H1 (cell line): ENCODE results near the gene E2F3. TPM values are rescaled to one million over a fixed set of nuclear protein-coding genes. Genes with fewer than 3 reads are reported as not detected.

Experiments used
- CTCF ChIA-PET: fragments of 300-600 bp; sonication (Branson Sonifier 250); formaldehyde crosslinking; loops from one replicate; lab custom pipeline; 2021; ENCODE audit not compliant: partially characterized antibody; lab: Charles Lee
- POLR2A ChIA-PET: fragments of 300-600 bp; sonication (Branson Sonifier 250); formaldehyde crosslinking; loops from one replicate; lab custom pipeline; 2021; ENCODE audit warnings: inconsistent platforms; ENCODE audit not compliant: partially characterized antibody; lab: Charles Lee
- DNase-seq, 2 experiments: peaks; one replicate each; pipeline versions ENCODE4 v3.0.0 to v3.0.0-alpha.2; 2010 to 2022; ENCODE audit warnings: low spot score in 2 of 2, low read depth in 1 of 2, mixed read lengths in 1 of 2
- FAIRE-seq: peaks from 2 replicates; lab custom pipeline; 2011; peaks lifted over from hg19 to GRCh38; lab: Jason Lieb, UNC
- H2AFZ ChIP-seq: 2 replicates; pipeline ENCODE4 v1.8.1; 2012; ENCODE audit warnings: low read length, inconsistent platforms
- H2AK5ac ChIP-seq: 2 replicates; pipeline ENCODE4 v1.6.1; 2013; ENCODE audit warnings: low read depth, low read length
- H2BK120ac ChIP-seq: replicated peaks from 2 replicates; pipeline ENCODE3; 2013; ENCODE audit warnings: low read depth, low read length, inconsistent platforms
- H2BK12ac ChIP-seq: 2 replicates; pipeline ENCODE4 v1.6.1; 2013; ENCODE audit warnings: low read depth, low read length
- H2BK15ac ChIP-seq: 2 replicates; pipeline ENCODE4 v1.6.1; 2013; ENCODE audit warnings: low read length
- H2BK20ac ChIP-seq: 2 replicates; pipeline ENCODE4 v1.6.1; 2013; ENCODE audit warnings: low read length
- H2BK5ac ChIP-seq: 2 replicates; pipeline ENCODE4 v1.6.1; 2013; ENCODE audit warnings: low read depth, low read length
- H3K14ac ChIP-seq: 2 replicates; pipeline ENCODE4 v1.6.1; 2013; ENCODE audit warnings: inconsistent platforms; ENCODE audit not compliant: insufficient read length
- H3K18ac ChIP-seq: 2 replicates; pipeline ENCODE4 v1.6.1; 2013; ENCODE audit warnings: low read length; ENCODE audit errors: extremely low read depth
- H3K23ac ChIP-seq: 2 replicates; pipeline ENCODE4 v1.6.1; 2013; ENCODE audit warnings: inconsistent platforms; ENCODE audit not compliant: insufficient read length
- H3K23me2 ChIP-seq: 2 replicates; pipeline ENCODE4 v1.6.1; 2013; ENCODE audit warnings: low read depth, low read length
- H3K27ac ChIP-seq: 2 replicates; pipeline ENCODE4 v1.6.1; 2011; ENCODE audit warnings: low read depth, low read length, inconsistent platforms
- H3K27me3 ChIP-seq, 4 experiments: replicated peaks in 1 of 4; 1 replicate in 1 of 4; 2 replicates in 3 of 4; pipeline versions ENCODE4 v1.6.1 to v1.8.1; 2011 to 2013; ENCODE audit warnings: low read length in 3 of 4, mild to moderate bottlenecking in 3 of 4, inconsistent platforms in 2 of 4, mixed read lengths in 2 of 4, moderate library complexity in 1 of 4; ENCODE audit not compliant: control insufficient read depth in 3 of 4, insufficient read depth in 3 of 4; ENCODE audit errors: extremely low read depth in 1 of 4
- H3K36me3 ChIP-seq, 4 experiments: 2 replicates each; pipeline versions ENCODE4 v1.6.1 to v1.8.1; 2011 to 2013; ENCODE audit warnings: mild to moderate bottlenecking in 4 of 4, low read length in 3 of 4, moderate library complexity in 2 of 4, control low read depth in 1 of 4, inconsistent platforms in 1 of 4; ENCODE audit not compliant: insufficient read depth in 4 of 4, control insufficient read depth in 2 of 4
- H3K4ac ChIP-seq: replicated peaks from 2 replicates; pipeline ENCODE3; 2013; ENCODE audit warnings: low read length, low read depth, mixed read lengths, inconsistent platforms; ENCODE audit not compliant: insufficient read length
- H3K4me1 ChIP-seq, 4 experiments: replicated peaks in 1 of 4; 1 replicate in 1 of 4; 2 replicates in 3 of 4; pipeline versions ENCODE4 v1.6.1 to v1.8.1; 2011 to 2013; ENCODE audit warnings: low read length in 3 of 4, inconsistent platforms in 2 of 4, mixed read lengths in 1 of 4; ENCODE audit not compliant: insufficient read depth in 4 of 4, control insufficient read depth in 3 of 4
- H3K4me2 ChIP-seq, 2 experiments: 2 replicates each; pipeline versions ENCODE4 v1.6.1 to v1.8.1; 2011 to 2013; ENCODE audit warnings: low read depth in 2 of 2, low read length in 2 of 2, control low read depth in 1 of 2, inconsistent platforms in 1 of 2, mild to moderate bottlenecking in 1 of 2; ENCODE audit not compliant: insufficient read depth in 1 of 2
- H3K4me3 ChIP-seq, 4 experiments: fragments of 200-600, 300-600 bp in 1 of 4; sonication (generic), shearing (Covaris generic), sonication (Bioruptor Twin) in 1 of 4; 2 replicates each; pipeline versions ENCODE4 v1.5.1 to v1.8.1; 2011 to 2016; ENCODE audit warnings: low read length in 4 of 4, low read depth in 3 of 4, control low read depth in 2 of 4, inconsistent platforms in 2 of 4, mild to moderate bottlenecking in 2 of 4, mixed read lengths in 1 of 4, moderate library complexity in 1 of 4; ENCODE audit not compliant: insufficient read depth in 2 of 4; ENCODE audit errors: extremely low read depth in 1 of 4
- H3K56ac ChIP-seq: replicated peaks from 2 replicates; pipeline ENCODE3; 2013; ENCODE audit warnings: low read depth, mild to moderate bottlenecking, mixed read lengths, low read length, inconsistent platforms; ENCODE audit not compliant: insufficient read length
- H3K79me1 ChIP-seq: 2 replicates; pipeline ENCODE4 v1.6.1; 2013; ENCODE audit warnings: low read depth, low read length, control low read depth
- H3K79me2 ChIP-seq, 2 experiments: 2 replicates each; pipeline versions ENCODE4 v1.6.1 to v1.8.1; 2012 to 2013; ENCODE audit warnings: low read length in 2 of 2, mild to moderate bottlenecking in 2 of 2, inconsistent platforms in 1 of 2; ENCODE audit not compliant: insufficient read depth in 2 of 2, control insufficient read depth in 1 of 2
- H3K9ac ChIP-seq, 4 experiments: replicated peaks in 1 of 4; 1 replicate in 1 of 4; 2 replicates in 3 of 4; pipeline versions ENCODE4 v1.6.1 to v1.8.1; 2011 to 2013; ENCODE audit warnings: low read depth in 3 of 4, low read length in 3 of 4, control low read depth in 2 of 4, mild to moderate bottlenecking in 2 of 4, moderate library complexity in 2 of 4, inconsistent platforms in 1 of 4; ENCODE audit errors: extremely low read depth in 1 of 4
- H3K9me3 ChIP-seq, 2 experiments: 2 replicates each; pipeline versions ENCODE4 v1.6.1 to v1.8.1; 2012 to 2013; ENCODE audit warnings: mild to moderate bottlenecking in 2 of 2, moderate library complexity in 2 of 2, control low read depth in 1 of 2, inconsistent platforms in 1 of 2, low read depth in 1 of 2, low read length in 1 of 2, mixed read lengths in 1 of 2; ENCODE audit not compliant: insufficient read depth in 2 of 2
- H4K20me1 ChIP-seq, 2 experiments: replicated peaks in 1 of 2; 2 replicates each; pipeline versions ENCODE3 to v1.8.1; 2011 to 2013; ENCODE audit warnings: inconsistent platforms in 2 of 2, low read length in 2 of 2, mild to moderate bottlenecking in 1 of 2; ENCODE audit not compliant: insufficient read depth in 2 of 2, control insufficient read depth in 1 of 2
- H4K5ac ChIP-seq: 2 replicates; pipeline ENCODE4 v1.6.1; 2013; ENCODE audit warnings: low read length, low read depth, mixed read lengths, inconsistent platforms; ENCODE audit not compliant: insufficient read length
- H4K8ac ChIP-seq: 2 replicates; pipeline ENCODE4 v1.8.0; 2013; ENCODE audit warnings: mild to moderate bottlenecking, moderate library complexity, low read length, inconsistent platforms; ENCODE audit not compliant: insufficient read depth; ENCODE audit errors: extremely low read depth
- H4K91ac ChIP-seq: replicated peaks from 2 replicates; pipeline ENCODE3; 2013; ENCODE audit warnings: low read length, mixed read lengths, inconsistent platforms; ENCODE audit not compliant: insufficient read length
- BACH1 ChIP-seq: IDR thresholded peaks from 2 replicates; pipeline ENCODE4 v1.6.1; 2012; ENCODE audit warnings: low read length, improper control_type of control experiment
- BCL11A ChIP-seq, 2 experiments: IDR thresholded peaks; one replicate each; pipeline ENCODE4 v1.6.1; 2011; ENCODE audit warnings: low read depth in 2 of 2, low read length in 2 of 2, mild to moderate bottlenecking in 2 of 2
- CHD1 ChIP-seq: IDR thresholded peaks from 2 replicates; pipeline ENCODE4 v1.6.1; 2012; ENCODE audit warnings: low read depth, low read length, improper control_type of control experiment
- EGR1 ChIP-seq: IDR thresholded peaks from 2 replicates; pipeline ENCODE4 v1.6.1; 2011; ENCODE audit warnings: low read depth, low read length, borderline replicate concordance
- EP300 ChIP-seq, 2 experiments: IDR thresholded peaks; 1 replicate in 1 of 2; 2 replicates in 1 of 2; pipeline ENCODE4 v1.6.1; 2011 to 2012; ENCODE audit warnings: low read depth in 2 of 2, low read length in 2 of 2, mild to moderate bottlenecking in 2 of 2, borderline replicate concordance in 1 of 2, inconsistent platforms in 1 of 2, moderate library complexity in 1 of 2
- SIRT6 ChIP-seq: IDR thresholded peaks from one replicate; pipeline ENCODE4 v1.7.1; 2012; ENCODE audit warnings: low read length, inconsistent platforms
- SIX5 ChIP-seq: IDR thresholded peaks from 2 replicates; pipeline ENCODE4 v1.6.1; 2011; ENCODE audit warnings: mild to moderate bottlenecking, low read depth, low read length
- SRF ChIP-seq: IDR thresholded peaks from 2 replicates; pipeline ENCODE4 v1.6.1; 2011; ENCODE audit warnings: mild to moderate bottlenecking, low read depth, low read length, moderate library complexity
- TAF1 ChIP-seq: IDR thresholded peaks from 2 replicates; pipeline ENCODE4 v1.6.1; 2011; ENCODE audit warnings: mild to moderate bottlenecking, low read depth, low read length
- WGBS, 2 experiments: shearing (Covaris generic) in 1 of 2; methylation state at CpG; one replicate each; pipeline versions ENCODE4 v1.1.6 to v1.1.7; 2013 to 2015; ENCODE audit warnings: low lambda C conversion rate in 2 of 2, mixed read lengths in 2 of 2, inconsistent platforms in 1 of 2, low coverage in 1 of 2, missing lambda C conversion rate in 1 of 2; ENCODE audit not compliant: insufficient replicate concordance in 2 of 2, insufficient coverage in 1 of 2, insufficient read length in 1 of 2; ENCODE audit errors: extremely low coverage in 1 of 2, missing lambda C conversion rate in 1 of 2; 5-methylcytosine and 5-hydroxymethylcytosine counted together
- polyA plus RNA-seq, 7 experiments: library from polyadenylated mRNA; depleted of rRNA in 3 of 7; stranded (reverse) in 5 of 7; unstranded in 2 of 7; fragments of >200 nt in 5 of 7; fragments of 200-250 nt in 2 of 7; gene quantifications; 1 replicate in 5 of 7; 2 replicates in 1 of 7; 4 replicates in 1 of 7; pipeline versions ENCODE4 v1.2.1 to v1.2.3, GENCODE V29; 2011 to 2013; ENCODE audit warnings: missing spikeins in 2 of 7, mixed read lengths in 2 of 7
- total RNA-seq: library from RNA; stranded (reverse); fragmentation: NEBNext Ultra II Directional; extraction: Animal tissue kit (Norgen Biotek cat#: 25700); gene quantifications from 2 replicates; pipeline ENCODE4 v1.2.1, GENCODE V29; 2021
- TF ChIP-seq, protein P1 (sequence below): IDR thresholded peaks from 2 replicates; pipeline ENCODE4 v1.6.1; 2011; ENCODE audit warnings: low read length, improper control_type of control experiment
- TF ChIP-seq, protein P2 (sequence below): IDR thresholded peaks from 2 replicates; pipeline ENCODE4 v1.6.1; 2012; ENCODE audit warnings: inconsistent platforms

Gene E2F3
- total and polyA plus RNA-seq, 2 of the 8 experiments (the other 6 are each of a cell fraction or from before 2014, with no cell fraction given) = 14.9 to 42.2 TPM

DNA sequence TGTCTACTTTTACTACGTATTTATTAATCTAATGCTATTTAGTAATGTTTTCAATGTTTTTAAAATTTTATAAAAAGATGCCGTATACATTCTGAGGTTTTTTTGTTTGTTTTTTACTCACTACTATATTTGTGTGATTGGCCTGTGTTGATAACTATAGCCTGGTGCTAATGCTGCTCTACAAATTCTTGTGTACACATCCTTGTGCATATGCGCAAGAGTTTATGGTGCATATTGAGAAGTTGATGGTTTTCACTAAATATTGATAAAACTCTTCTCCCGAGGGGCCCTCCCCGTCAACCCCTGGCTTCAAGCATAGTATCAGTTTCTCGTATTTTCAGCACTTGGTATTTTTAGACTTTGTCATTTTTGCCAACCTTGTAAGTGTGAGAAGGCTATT, 59.9 kb downstream of the E2F3 start:
- H2BK12ac ChIP-seq = no peak overlapping the region
- ChIA-PET POLR2A (no interaction called here), CTCF (no interaction called here)
- no peak overlapping the region for H2AK5ac ChIP-seq
- no peak overlapping the region for H2AFZ ChIP-seq
- peaks cover 2% of the 10 kb centered on the region; the same call in 1 of the 2 replicates for H3K79me1 ChIP-seq
- no peak overlapping the region for H3K14ac ChIP-seq
- H3K27ac ChIP-seq = no peak overlapping the region
- H2BK5ac ChIP-seq = no peak overlapping the region
- H3K9ac ChIP-seq = no peak overlapping the region
- H4K91ac ChIP-seq = no peak overlapping the region
- H3K4me1 ChIP-seq = peaks cover 1 to 7% (median 2%) of the 10 kb centered on the region in 4 experiments; a peak in 4 of 7 replicates
- no peak for DNase-seq
- H4K20me1 ChIP-seq = peaks cover 4 to 7% of the 10 kb centered on the region in 2 experiments
- no peak overlapping the region for H2BK20ac ChIP-seq
- 82% methylated on average over 6 of the region's 6 CpGs; no CpG with 5 or more reads in 1 of the 2 experiments for WGBS, 2 experiments
- no peaks in the 10 kb centered on the region for H3K9me3 ChIP-seq
- no peak for TF ChIP-seq EP300 (IDR thresholded peaks at IDR 0.05; ENCODE audit: borderline replicate concordance in 1 of 2, low read depth in 2 of 2, low read length in 2 of 2)
- TF ChIP-seq, protein P1, sequence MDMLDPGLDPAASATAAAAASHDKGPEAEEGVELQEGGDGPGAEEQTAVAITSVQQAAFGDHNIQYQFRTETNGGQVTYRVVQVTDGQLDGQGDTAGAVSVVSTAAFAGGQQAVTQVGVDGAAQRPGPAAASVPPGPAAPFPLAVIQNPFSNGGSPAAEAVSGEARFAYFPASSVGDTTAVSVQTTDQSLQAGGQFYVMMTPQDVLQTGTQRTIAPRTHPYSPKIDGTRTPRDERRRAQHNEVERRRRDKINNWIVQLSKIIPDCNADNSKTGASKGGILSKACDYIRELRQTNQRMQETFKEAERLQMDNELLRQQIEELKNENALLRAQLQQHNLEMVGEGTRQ = no peak
- TF ChIP-seq BCL11A (IDR thresholded peaks at IDR 0.05; ENCODE audit: low read depth in 2 of 2, low read length in 2 of 2) = no peak
- TF ChIP-seq TAF1 = no peak
- TF ChIP-seq CHD1 = no peak
- TF ChIP-seq SIRT6 = no peak
- TF ChIP-seq, protein P2, sequence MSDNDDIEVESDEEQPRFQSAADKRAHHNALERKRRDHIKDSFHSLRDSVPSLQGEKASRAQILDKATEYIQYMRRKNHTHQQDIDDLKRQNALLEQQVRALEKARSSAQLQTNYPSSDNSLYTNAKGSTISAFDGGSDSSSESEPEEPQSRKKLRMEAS = no peak
- TF ChIP-seq EGR1 = no peak
- TF ChIP-seq SIX5 = no peak
- no peak for TF ChIP-seq BACH1
- TF ChIP-seq SRF = no peak
- H3K4me2 ChIP-seq = no peak overlapping the region
- no peak for FAIRE-seq
- no peaks in the 10 kb centered on the region for H3K23me2 ChIP-seq
- no peak overlapping the region for H3K56ac ChIP-seq
- H4K8ac ChIP-seq = no peak overlapping the region
- no peak overlapping the region for H4K5ac ChIP-seq
- H3K36me3 ChIP-seq = peaks cover 0 to 5% (median 0%) of the 10 kb centered on the region in 4 experiments; a peak in 2 of 8 replicates
- H3K4me3 ChIP-seq = no peak overlapping the region
- H3K79me2 ChIP-seq = peaks cover 0 to 83% of the 10 kb centered on the region in 2 experiments; a peak in 2 of 4 replicates
- no peak overlapping the region for H2BK15ac ChIP-seq
- no peak overlapping the region for H3K4ac ChIP-seq
- H3K18ac ChIP-seq = no peak overlapping the region
- no peaks in the 10 kb centered on the region for H3K27me3 ChIP-seq
- H3K23ac ChIP-seq = no peak overlapping the region
- no peak overlapping the region for H2BK120ac ChIP-seq
